Stimulated activated CD8-positive, alpha-beta memory T cell treated with anti-CD3 and anti-CD28 coated beads, Interleukin-15, amount 100 ng/mL, for 1 hour (primary cell): ENCODE data around the gene GVQW3.
A peak's percentile ranks its signal among the peaks of the same experiment; 100 is the strongest.
"Not testable (repeated sequence)": the region's sequence is repeated elsewhere in the genome, so short reads cannot be mapped to it uniquely, and the experiment has no call there.

Experiments used
- DNase-seq: peaks from one replicate; pipeline ENCODE4 v3.0.0-alpha.2; 2020; ENCODE audit warnings: low read depth

Gene GVQW3

DNA sequence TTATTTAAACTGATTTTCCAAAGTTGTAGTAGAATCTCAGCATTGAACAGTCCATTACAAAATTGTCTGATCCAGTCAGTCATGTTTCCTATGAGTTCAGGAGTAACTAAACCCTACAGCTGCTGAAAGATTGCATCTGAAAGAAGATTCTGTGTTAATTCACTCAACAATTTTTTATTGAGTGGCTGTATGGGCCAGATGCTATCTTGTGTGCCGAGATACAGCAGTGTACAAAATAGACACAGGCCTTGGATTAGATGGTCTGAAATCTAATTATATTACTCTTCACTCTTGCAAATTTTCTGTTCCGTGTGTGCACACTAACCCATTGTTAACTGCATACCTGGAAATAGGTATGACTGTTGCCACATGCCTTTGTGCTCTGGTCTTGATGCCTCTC is 7.3 kb downstream of the GVQW3 start:
- no peak for DNase-seq

DNA sequence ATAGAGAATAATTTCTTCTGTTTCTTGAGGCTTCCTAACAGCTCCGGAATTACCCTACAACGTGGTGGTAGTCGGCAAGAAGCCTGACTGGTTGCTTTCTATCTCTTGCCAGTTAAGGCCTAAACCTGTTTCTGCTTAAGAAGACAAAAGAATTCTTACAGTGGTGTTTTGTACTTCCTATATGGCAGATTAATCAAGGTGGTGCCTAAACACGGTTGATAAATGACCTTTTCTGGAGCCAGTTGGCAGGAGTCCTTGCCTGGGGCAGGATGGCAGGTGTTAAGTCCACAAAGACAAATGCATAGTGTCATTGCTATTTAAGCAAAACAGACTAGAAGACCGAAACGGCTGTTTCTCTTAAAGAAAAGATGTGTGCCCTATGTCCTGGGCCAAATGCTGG is 9.9 kb downstream of the GVQW3 start:
- no peak for DNase-seq

DNA sequence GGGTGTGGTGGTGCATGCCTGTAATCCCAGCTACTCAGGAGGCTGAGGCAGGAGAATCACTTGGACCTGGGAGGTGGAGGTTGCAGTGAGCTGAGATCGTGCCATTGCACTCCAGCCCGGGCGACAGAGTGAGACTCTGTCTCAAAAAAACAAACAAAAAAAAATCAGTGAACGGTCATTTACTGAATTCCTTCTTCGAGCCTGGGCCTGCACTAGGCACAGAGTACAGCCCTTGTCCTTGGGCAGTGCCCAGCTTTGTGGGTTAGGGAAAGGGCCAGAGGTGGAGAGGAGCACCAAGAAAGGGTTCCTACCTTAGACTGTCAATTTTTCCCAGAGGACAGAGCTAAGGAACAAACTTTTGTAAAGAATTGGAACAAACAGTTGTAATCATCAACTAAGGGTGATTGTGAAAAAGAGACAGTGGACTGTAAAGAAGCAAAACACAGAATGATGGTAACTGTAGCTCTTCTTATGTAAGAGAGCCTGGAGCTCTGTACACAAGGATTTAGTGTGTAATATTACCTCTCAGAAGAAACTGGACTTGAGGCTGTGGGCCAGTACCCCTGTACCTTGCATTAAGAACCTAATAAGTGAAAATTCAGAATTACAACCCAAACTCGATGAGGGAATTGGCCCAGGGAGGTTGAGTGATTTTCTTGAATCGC is 10.8 kb downstream of the GVQW3 start:
- DNase-seq, result no peak

DNA sequence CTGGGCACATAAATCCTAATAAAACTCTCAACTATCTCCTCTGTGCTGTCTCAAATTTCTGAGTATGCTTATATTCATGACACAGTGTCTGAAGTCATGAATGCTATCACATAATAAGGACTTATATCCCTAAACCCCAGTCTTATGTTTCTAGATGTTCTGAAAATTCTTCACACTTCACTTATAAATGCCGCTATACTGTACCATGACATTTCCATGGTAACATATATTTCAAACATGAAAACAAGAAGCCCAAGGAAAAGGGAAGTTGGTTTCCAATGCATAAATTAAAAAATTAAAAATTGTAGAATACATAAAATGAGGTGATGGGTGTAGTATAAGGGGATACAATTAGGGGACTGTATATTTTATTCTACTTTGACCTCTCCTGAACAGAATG is 11.7 kb downstream of the GVQW3 start:
- DNase-seq, result no peak

DNA sequence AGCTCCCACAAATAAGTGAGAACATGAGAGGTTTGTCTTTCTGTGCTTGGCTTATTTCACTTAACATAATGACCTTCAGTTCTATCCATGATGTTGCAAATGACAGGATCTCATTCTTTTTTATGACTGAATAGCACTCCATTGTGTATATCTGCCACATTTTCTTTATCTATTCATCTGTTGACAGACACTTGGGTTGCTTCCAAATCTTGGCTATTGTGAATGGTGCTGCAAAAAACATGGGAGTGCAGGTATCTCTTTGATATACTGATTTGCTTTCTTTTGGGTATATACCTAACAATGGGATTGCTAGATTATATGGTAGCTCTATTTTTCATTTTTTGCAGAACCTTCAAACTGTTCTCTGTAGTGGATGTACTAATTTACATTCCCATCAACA is 13.3 kb downstream of the GVQW3 start:
- DNase-seq, result no peak

DNA sequence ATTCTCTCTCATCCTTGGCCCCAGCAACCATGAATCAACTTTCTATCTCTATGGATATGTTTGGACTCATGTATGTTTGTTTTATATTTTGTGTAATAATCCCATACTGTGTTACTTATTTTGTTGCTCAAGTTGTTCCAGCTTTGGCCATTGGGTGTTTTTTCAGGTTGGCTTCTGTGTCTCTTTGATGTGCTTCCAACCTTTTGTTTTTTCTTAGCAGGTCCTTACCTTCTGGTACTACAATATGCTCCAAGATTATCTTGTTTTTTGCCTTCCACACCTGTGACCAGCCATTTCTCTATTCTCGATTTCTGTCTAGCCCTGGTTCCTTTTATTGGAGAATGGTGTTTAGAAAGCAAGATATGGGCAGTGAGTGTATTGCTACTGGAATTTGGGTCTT is 14.2 kb downstream of the GVQW3 start:
- DNase-seq, result no peak

DNA sequence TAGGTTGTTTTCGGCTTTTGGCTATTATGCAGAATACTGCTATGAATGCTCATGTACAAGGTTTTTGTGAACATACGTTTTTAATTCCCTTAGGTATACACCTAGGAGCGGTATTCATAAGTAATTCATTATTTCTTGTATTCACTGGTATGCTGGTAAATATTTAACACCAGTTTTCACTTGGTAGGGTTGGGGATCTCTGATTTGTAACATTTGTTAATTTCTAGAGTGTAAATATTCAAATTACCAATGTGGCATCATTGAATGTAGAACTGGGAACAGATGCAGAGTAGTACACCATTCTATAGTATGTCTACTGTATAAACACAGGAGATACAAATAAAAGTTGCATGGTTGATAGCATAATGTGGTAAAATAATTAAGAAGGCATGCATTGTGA is 16.3 kb downstream of the GVQW3 start:
- no peak for DNase-seq

DNA sequence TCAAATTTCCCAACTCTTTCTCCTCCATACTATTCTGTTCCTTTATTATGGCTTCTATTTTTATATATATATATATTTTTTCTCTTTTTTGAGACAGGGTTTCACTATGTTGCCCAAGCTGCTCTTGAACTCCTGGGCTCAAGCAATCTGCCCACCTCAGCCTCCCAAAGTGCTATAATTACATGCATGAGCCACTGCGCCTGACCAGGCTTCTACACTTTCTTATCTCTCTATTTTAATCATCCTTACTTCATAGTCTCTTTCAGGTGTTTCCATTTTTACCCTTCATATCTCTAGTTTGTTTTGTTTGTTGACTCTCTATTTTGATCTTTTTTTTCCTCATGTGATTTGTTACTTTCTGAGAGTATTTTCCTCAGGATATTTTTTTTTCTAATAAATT is 19.8 kb downstream of the GVQW3 start:
- no peak for DNase-seq

DNA sequence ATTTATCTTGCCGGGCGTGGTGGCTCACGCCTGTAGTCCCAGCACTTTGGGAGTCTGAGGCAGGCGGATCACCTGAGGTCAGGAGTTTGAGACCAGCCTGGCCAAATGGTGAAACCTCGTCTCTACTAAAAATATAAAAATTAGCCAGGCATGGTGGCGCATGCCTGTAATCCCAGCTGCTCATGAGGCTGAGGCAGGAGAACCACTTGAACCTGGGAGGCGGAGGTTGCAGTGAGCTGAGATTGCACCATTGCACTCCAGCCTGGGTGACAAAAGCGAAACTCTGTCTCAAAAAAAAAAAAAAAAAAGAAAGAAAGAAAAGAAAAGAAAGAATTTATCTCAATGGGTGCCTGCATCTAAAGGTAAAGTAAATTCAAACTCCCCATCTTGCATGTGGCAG is 20.4 kb downstream of the GVQW3 start:
- not testable (repeated sequence) for DNase-seq

DNA sequence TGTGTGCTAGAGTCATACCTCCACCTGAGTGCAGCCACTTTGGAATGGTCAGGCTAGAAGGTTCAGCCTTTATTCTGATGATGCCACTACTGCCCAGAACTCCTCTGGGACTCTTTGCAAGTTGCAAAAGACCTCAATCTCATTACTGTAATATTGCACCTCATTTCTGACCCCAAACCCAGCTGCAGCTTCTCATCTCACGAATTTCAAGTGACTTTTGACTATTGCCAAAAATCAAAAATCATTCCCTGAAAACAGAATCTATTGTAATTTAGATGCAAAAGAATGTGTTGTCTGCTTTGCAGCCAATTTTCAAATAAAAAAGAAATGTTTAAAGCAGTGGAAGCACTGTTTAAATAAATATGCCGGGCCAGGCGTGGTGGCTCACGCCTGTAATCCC is 25.2 kb downstream of the GVQW3 start:
- DNase-seq, result no peak

DNA sequence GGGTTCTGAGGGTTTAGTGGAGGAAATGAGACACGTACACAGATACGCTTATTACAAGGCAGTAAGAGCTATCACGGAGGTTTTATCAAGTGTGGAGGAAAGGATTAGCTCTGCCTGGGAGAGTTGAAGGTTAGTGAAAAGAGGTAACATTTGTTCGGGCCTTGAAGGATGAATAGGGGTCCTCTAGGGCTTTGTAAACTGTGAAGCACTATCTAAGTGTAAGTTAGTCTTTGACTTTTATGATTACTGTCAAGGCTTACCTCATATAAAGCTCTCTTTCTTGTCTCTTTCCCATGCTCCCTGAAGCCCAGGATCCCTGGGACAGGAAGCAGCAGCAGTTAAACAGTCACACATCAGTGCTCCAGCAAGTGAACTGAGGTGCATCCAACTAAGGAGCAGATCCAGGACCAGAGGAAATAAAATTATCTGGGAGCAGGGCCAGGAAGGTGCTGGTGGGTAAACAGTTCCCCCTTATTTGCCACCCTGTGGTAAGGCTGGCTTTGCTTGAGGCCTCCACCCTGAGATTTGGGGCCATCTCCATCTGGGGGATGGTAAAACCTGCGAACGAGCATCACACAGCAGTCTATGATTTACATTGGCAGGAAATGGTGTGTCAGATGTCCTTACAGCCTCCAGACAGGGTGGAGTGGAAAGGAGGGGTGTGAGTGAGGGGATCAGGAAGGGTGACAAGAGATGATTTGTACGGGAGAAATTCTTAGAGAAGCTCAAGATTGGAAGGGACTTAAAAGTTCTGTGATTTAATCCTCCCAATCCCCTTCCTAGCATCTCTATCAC is 27.2 kb downstream of the GVQW3 start:
- no peak for DNase-seq

DNA sequence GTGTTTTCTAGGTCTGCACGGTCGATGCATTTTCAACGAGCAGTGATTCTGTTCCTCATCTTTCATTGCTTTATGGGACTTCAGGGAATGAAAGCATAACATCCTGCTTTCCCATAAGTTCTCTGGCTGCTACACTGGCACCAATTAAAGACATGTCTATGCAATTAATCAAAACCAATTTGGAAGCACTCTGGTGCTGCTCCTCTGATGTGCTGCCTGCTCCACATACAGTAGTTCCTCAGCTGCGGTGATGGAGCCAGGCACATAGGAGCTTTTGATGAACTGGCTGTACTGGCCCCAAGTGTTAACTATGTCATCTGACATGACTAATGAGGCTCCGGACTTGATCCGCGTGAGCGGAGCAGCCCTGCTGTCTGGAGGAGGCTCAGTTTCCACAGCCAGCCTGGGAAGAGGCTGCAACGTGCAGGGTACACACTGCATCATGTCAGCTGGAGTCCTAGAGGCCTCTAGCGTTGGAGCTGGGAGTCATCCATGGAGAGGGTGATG is 29.8 kb downstream of the GVQW3 start:
- DNase-seq, result no peak

DNA sequence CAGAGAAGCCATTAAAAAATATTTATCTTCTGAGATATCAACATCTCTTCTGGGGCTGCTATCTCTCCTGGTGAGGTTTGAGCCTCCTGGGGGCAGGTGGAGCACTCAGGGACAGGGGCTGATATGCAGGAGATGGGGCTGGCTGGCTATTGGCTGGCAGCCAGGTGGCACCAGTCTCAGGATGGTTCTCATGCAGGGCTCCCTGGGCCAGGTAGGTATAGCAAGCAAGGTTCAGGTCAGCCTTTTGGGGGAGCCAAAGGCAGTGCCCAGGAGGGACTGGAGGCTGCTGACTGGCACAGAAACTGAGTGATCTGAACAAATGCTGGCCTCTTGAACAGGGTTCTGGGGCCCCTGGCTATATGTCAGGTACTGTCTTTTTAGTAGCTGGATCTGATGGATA is 34.0 kb downstream of the GVQW3 start:
- no peak for DNase-seq

DNA sequence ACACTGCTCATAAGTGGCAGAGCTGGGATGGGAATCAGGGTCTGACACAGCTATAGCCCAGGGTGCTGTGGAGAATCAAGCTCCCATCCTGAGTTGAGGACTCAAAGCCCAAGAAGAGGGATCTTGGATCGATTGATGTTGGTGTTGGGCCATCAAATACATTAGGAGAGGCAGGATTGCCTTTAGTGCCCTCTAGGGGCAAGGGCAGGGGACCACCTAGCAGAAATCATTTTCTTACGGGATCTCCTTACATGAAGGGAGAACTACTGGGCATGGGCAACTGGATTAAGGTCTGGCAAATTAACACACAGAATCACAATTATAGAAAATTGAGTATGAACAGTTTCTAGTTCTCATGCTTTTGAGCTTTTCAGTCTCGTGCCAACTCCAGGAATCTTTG is 38.8 kb downstream of the GVQW3 start:
- DNase-seq, result no peak

DNA sequence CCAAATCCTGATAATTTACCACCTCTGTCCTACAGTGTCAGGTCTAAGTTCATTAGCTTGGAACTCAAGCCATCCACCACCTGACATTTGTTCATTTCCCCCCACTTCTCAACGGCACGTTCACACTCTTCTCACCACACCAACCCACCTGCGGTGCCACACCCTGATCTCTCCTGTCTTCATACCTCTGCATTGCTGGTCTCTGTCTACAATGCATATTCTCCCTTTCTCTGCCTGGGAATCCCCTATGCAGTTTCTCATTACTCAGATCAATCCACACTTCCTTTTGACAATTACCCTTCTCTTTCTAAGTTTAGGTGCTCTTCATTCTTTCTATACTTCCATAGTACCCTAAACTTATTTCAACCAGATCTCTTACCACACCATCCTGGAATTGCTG is 43.3 kb downstream of the GVQW3 start:
- DNase-seq, result no peak

DNA sequence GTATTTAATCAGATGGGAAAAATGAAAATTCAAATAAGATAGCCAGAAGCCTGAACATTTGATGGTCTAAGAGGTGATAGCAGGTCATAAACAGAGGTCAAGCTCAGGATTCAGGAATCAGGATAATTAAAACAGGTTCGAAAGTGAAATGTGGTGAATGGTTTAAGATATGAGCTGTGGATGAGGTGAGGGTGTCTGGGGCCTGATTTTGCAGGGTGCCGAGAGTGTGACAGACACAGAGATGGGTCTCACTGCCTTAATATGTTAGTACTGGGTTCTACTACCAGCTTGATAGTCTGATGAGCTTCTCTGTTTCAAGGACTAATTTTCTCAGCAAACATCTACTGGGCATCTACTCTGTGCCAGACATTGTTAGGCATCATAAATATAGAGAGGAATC is 43.8 kb downstream of the GVQW3 start:
- DNase-seq, result no peak

DNA sequence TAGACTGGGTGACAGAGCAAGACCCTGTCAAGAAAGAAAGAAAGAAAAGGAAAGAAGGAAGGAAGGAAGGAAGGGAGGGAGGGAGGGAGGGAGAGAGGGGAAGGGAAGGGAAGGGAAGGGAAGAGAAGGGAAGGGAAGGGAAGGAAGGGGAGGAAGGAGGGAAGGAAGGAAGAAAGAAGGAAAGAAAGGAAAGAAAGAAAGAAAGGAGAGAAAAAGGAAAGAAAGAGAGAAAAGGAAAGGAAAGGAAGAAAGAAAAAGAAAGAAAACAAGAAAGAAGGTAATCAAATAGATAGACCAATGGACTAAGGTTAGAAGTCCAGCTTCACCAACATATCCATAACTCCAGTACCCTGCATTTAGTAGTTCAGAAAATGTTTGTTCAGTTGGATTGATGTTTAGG is 45.5 kb downstream of the GVQW3 start:
- DNase-seq, result no peak

DNA sequence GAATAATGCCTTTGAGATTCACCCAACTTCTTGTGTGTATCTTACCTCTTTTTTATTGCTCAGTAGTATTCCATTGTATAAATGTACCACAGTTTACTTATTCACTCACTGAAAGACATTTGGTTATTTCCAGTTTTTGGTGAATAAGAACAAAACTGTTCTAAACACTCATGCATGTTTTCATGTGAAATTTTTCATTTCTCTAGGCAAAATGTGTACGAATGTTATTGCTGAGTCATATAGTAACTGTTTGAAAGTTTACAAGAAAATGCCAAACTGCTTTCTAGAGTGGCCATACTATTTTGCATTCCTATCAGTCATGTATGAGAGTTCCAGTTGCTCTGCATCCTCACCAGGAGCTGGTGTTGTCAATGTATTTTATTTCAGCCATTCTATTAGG is 54.9 kb downstream of the GVQW3 start:
- no peak for DNase-seq

DNA sequence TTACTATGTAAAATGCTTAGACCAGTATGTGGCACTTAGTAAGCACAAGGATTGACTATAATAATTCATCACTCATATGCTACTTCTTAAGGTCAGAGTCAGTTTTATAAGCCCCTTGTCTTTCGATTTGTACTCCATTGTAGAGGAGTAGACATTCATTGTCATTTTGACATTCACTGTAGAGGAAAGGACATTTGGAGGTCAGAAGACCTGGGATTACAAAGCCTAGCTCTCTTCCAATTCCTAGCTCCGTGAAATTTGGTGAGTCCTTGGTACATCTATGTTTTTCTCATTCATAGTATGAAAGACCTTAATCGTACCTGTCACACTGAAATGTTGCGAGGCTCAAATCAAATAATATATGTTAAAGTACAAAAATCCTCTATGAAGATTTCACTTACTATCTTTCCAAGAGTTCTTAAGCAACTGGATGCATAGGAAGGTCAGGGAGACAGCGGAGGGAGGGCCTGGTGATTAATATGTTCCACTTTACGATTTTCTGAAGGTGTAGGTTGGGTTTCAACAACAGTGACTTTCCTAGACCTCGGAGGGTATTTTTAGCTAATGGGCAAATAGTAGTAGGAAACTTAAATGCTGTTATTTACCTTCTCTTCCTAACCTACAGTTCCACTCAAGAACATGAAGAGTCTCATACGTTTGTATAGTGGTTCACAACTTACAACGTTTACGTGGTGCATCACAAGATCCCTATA is 62.3 kb downstream of the GVQW3 start:
- no peak for DNase-seq

DNA sequence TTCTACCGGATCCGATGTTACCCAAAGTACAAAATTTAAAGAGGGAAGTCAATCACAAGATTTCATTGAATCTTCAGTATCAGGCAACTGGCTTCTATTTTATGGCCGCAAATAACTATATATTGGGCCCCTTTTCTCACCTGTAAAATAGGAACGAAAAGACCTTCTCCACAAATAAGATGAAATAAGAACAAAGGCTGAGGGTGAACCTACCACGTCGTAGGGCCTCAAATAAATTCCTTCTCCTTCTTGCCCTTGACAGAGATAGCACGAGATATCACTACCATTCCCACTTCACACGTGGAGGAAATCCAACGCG is 62.9 kb downstream of the GVQW3 start:
- DNase-seq, result no peak

DNA sequence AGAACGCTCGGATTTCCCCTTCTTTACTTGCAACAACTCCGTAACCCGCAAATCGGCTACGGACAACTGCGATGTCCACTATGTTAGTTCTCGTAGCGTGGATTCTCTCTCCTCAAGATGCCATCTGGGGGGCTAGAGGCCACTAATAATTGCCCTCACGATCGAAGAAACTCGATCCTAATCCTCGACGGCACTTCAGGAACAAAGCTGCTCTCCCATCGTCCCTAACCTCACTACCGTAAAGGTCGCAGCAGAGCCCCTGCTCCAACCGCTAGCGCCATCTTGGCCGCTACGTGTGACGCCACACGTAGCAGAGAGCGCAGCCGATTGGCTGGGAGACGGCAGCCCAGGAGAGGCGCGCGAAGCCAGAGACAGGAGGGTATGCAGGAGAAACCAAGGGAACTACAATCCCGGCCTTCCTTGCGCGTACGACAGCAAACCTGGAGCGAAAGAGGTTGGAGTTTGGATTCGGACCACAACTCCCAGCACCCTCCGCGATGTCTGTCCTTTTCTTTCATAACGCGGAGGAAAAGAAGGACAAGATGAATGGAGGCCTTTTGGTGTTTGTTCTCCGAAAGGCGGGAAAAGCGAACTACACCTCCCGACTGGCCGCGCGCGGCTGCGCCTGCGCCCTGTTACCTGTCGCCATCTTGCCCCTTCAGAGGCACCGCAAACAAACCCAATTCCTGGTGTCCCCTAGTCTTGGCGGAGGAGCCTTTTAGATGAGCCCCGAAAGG is 63.4 kb downstream of the GVQW3 start, which contains the start of gene EMSY:
TSS of gene EMSY (plus strand) at position 635 of the 737 bp plus-strand sequence. CDS start 1,921 bp downstream, outside the sequence.
- DNase-seq, result peak; percentile 78
